Measurements from ENCODE around the gene UBE2G1. TPM values are rescaled to one million over a fixed set of nuclear protein-coding genes. Genes with fewer than 3 reads are reported as not detected.

Gene UBE2G1
- total and polyA plus RNA-seq, 4 donors: 8.0 to 47.5 (median 34.4) TPM

- no peak for ATAC-seq (ENCODE audit: insufficient read depth, low FRiP score)
- 94 to 95% methylated on average over 3 of the region's 3 CpGs for WGBS, 2 donors
- no peak for DNase-seq
Observed at GRCh38 chr17:4287710-4288109, 78.8 kb downstream of the UBE2G1 start.

GRCh38 chr17:4276514-4276913, 90.0 kb downstream of the UBE2G1 start:
- Histone ChIP-seq H3K27me3 (ENCODE audit: control insufficient read depth in 3 of 3, insufficient read depth in 3 of 3, low read length in 2 of 3) (no peaks in the 10 kb centered on the region), H3K9me3 (ENCODE audit: control insufficient read depth in 4 of 4, insufficient read depth in 3 of 4, low read length in 3 of 4) (no peaks in the 10 kb centered on the region), H3K4me1 (ENCODE audit: control insufficient read depth in 5 of 5, insufficient read depth in 5 of 5, low read length in 5 of 5) (peaks cover 0 to 3% (median 0%) of the 10 kb centered on the region in 5 donors), H3K9ac (ENCODE audit: insufficient read depth in 1 of 2, low read length in 2 of 2) (no peak overlapping the region), H3K27ac (ENCODE audit: low read depth in 1 of 2, low read length in 1 of 2) (no peak overlapping the region), H3K36me3 (ENCODE audit: control insufficient read depth in 4 of 4, insufficient read depth in 4 of 4, low read length in 4 of 4) (peaks cover 0 to 13% (median 10%) of the 10 kb centered on the region in 4 donors), H3K4me3 (no peak overlapping the region)
- TF ChIP-seq CTCF (IDR thresholded peaks at IDR 0.05; ENCODE audit: control extremely low read depth, extremely low read depth): no peak
- no peak for DNase-seq
- no peak for ATAC-seq (ENCODE audit: insufficient read depth, low FRiP score)
- 82 to 84% methylated on average over 5 of the region's 5 CpGs for WGBS, 2 donors

More at GRCh38 chr17:4287710-4288109, 78.8 kb downstream of the UBE2G1 start:
- peaks cover 0 to 12% (median 8%) of the 10 kb centered on the region in 4 donors for H3K36me3 ChIP-seq (ENCODE audit: control insufficient read depth in 4 of 4, insufficient read depth in 4 of 4, low read length in 4 of 4)
- H3K27ac ChIP-seq (ENCODE audit: low read depth in 1 of 2, low read length in 1 of 2): no peak overlapping the region
- H3K9me3 ChIP-seq (ENCODE audit: control insufficient read depth in 4 of 4, insufficient read depth in 3 of 4, low read length in 3 of 4): no peaks in the 10 kb centered on the region
- H3K27me3 ChIP-seq (ENCODE audit: control insufficient read depth in 3 of 3, insufficient read depth in 3 of 3, low read length in 2 of 3): no peaks in the 10 kb centered on the region
- H3K9ac ChIP-seq (ENCODE audit: insufficient read depth in 1 of 2, low read length in 2 of 2): no peak overlapping the region
- H3K4me1 ChIP-seq (ENCODE audit: control insufficient read depth in 5 of 5, insufficient read depth in 5 of 5, low read length in 5 of 5): no peaks in the 10 kb centered on the region
- no peak for TF ChIP-seq CTCF (IDR thresholded peaks at IDR 0.05; ENCODE audit: control extremely low read depth, extremely low read depth)
- no peak overlapping the region for H3K4me3 ChIP-seq

- no peaks in the 10 kb centered on the region for H3K9me3 ChIP-seq (ENCODE audit: control insufficient read depth in 4 of 4, insufficient read depth in 3 of 4, low read length in 3 of 4)
- no peak overlapping the region for H3K4me3 ChIP-seq
- no peak for TF ChIP-seq CTCF (IDR thresholded peaks at IDR 0.05; ENCODE audit: control extremely low read depth, extremely low read depth)
- 52 to 85% methylated on average over 4 of the region's 4 CpGs for WGBS, 2 donors
- no peaks in the 10 kb centered on the region for H3K27me3 ChIP-seq (ENCODE audit: control insufficient read depth in 3 of 3, insufficient read depth in 3 of 3, low read length in 2 of 3)
- no peak for ATAC-seq (ENCODE audit: insufficient read depth, low FRiP score)
- H3K27ac ChIP-seq (ENCODE audit: low read depth in 1 of 2, low read length in 1 of 2): no peak overlapping the region
- no peak overlapping the region for H3K9ac ChIP-seq (ENCODE audit: insufficient read depth in 1 of 2, low read length in 2 of 2)
- no peak for DNase-seq
- peaks cover 0 to 12% (median 0%) of the 10 kb centered on the region in 5 donors for H3K4me1 ChIP-seq (ENCODE audit: control insufficient read depth in 5 of 5, insufficient read depth in 5 of 5, low read length in 5 of 5)
- H3K36me3 ChIP-seq (ENCODE audit: control insufficient read depth in 4 of 4, insufficient read depth in 4 of 4, low read length in 4 of 4): peaks cover 2 to 13% (median 10%) of the 10 kb centered on the region in 4 donors
Observed at GRCh38 chr17:4272972-4273368, 93.5 kb downstream of the UBE2G1 start.

All from lung (tissue), 12 donors.